Measurements from ENCODE around the gene CACNA2D3.
"Not testable (repeated sequence)": the region's sequence is repeated elsewhere in the genome, so short reads cannot be mapped to it uniquely, and the experiment has no call there.

The CACNA2D3 gene

GRCh38 chr3:54376939-54377578 lies 254.7 kb downstream of the CACNA2D3 start:
- DNase-seq: no peak

DNA sequence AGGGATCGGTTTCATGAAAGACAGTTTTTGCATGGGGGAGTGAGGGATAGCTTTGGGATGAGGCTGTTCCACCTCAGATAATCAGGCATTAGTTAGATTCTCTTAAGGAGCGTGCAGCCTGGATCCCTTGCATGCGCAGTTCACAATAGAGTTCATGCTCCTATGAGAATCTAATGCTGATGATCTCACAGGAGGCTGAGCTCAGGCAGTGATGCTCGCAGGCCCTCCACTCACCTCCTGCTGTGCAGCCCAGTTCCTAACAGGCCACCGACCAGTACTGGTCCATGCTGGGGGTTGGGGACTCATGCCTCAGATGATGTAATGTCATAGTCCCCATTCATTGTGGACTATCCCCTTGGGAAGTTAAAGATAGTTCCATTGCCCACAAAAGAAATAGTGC lies 255.8 kb downstream of the CACNA2D3 start:
- no peak for DNase-seq

GRCh38 chr3:54384279-54384678 lies 261.9 kb downstream of the CACNA2D3 start:
- no peak for DNase-seq

GRCh38 chr3:54390582-54390981 lies 268.2 kb downstream of the CACNA2D3 start:
- no peak for DNase-seq

- no peak for DNase-seq
Observed at GRCh38 chr3:54393150-54393549, 270.8 kb downstream of the CACNA2D3 start.

DNA sequence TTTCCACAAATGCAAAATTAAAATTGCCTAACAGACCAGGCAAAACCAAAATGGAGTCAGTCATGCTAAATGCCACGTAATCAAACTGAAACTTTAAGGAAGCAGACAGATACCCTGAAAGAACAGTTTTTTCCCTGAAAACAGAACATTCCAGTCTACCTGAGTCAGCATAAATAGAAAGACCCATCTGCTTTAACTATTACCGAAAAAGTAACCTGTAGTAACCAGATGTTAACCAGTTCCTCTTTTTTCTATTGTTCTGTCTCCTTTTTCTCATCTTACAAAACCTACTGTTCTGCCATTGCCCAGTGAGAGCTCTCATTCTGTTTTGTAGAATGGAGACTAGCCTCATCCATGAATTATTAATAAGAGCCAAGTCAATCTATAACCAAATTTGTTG lies 286.0 kb downstream of the CACNA2D3 start:
- DNase-seq: no peak

DNA sequence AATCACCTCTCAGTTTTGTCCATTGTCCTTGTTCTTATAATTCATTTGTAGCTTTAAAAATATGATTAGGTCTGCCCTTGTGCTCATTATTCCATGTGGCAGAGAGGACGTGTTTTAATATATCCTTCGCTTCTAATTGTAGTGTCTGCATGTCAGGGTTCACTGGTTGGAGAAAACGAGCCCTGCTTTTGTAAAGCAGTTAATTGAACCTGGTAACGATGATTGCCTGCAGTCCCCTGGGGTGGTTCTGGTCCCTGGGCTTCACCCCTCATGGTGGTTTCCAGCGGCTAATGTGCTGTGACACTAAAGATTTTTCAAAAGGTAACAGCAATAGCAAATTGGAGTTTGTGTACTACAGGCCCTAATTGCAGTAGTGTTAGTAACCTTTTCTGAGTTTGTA lies 299.6 kb downstream of the CACNA2D3 start:
- no peak for DNase-seq

- DNase-seq: no peak
Observed at GRCh38 chr3:54424292-54424691, 301.9 kb downstream of the CACNA2D3 start.

- no peak for DNase-seq
Observed at GRCh38 chr3:54426381-54426780, 304.0 kb downstream of the CACNA2D3 start.

- DNase-seq: no peak
Observed at GRCh38 chr3:54427501-54427900, 305.1 kb downstream of the CACNA2D3 start.

GRCh38 chr3:54427941-54428871 lies 305.9 kb downstream of the CACNA2D3 start:
- DNase-seq: no peak

GRCh38 chr3:54432975-54433374 lies 310.6 kb downstream of the CACNA2D3 start:
- no peak for DNase-seq

- DNase-seq: no peak
Observed at GRCh38 chr3:54433846-54434245, 311.5 kb downstream of the CACNA2D3 start.

- no peak for DNase-seq
Observed at GRCh38 chr3:54434756-54435155, 312.4 kb downstream of the CACNA2D3 start.

DNA sequence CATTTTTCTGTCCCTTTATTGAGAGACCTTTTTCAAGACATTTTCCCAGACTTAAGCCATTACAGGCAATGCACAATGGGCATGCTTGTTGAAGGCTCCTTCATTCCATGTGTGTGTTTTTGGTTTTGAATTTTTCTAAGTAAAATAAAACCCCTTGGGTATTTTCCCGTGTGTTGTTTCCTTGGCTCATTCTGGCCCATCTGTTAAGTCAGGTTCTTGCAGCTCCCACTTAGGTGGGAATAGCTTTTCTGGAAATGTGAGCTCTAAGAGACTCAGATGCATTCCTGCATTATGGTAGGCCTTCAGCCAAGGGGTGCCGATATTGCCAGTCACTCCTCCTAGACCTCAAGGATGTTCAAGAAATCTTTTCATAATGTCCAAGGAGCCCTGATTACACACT lies 314.9 kb downstream of the CACNA2D3 start:
- no peak for DNase-seq

DNA sequence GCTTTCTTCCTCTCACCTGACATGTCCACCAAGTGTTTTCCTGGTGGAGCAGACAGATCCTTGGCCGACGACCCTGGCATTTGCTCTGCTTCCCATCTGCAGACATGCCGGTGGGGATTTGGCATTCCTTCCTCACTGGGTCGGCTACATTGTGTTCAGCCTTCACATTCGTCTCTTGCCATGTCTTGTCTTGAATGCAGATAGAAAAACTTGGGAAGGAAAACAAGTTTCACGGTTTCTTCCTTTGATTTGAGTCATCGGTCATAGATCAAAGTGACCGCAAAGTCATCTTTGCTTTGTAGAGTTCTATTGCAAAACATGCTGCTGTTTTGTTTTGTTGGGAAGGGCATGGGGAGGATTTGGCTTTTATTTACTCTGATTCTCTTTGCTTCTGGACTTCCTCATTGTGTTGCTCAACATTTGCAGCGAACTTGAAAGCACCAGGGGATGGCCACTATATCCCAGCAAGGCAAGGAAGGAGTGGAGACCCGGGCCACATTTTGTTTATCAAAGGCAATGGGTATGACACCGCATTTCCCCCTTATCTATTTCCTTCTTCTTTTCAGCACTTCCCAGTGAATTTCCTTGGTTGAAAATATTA lies 321.3 kb downstream of the CACNA2D3 start:
- DNase-seq: no peak

GRCh38 chr3:54445630-54446029 lies 323.3 kb downstream of the CACNA2D3 start:
- no peak for DNase-seq

- no peak for DNase-seq
Observed at GRCh38 chr3:54447427-54447826, 325.1 kb downstream of the CACNA2D3 start.

DNA sequence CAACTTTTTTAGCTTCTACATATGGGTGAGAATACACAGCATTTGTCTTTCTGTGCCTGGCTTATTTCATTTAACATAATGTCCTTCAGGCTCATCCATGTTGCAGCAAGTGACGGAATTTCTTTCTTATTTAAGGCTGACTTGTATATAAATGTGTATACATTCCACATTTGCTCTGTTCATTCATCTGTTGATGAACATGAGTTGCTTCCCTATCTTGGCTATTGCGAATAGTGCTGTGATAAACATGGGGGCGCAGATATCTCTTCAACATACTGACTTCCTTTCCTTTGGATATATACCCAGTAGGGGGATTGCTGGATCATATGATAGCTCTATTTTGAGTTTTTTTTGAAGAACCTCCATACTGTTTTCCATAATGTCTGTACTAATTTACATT lies 332.5 kb downstream of the CACNA2D3 start:
- DNase-seq: no peak

DNA sequence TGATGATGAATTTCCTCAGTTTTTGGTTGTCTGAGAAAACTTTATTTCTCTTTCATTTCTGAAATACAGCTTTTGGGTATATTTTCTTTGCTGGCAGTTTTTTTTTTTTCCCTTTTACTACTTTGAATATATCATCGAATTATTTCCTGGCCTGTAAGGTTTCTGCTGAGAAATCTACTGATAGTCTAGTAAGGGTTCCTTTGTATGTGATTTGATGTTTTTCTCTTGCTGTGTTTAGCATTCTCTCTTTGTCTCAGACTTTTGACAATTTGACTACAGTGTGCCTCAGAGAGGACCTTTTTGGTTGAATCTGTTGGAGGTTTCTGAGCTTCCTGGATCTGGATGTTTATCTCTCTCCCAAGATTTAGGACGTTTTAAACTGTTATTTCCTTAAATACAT lies 336.0 kb downstream of the CACNA2D3 start:
- DNase-seq: no peak

DNA sequence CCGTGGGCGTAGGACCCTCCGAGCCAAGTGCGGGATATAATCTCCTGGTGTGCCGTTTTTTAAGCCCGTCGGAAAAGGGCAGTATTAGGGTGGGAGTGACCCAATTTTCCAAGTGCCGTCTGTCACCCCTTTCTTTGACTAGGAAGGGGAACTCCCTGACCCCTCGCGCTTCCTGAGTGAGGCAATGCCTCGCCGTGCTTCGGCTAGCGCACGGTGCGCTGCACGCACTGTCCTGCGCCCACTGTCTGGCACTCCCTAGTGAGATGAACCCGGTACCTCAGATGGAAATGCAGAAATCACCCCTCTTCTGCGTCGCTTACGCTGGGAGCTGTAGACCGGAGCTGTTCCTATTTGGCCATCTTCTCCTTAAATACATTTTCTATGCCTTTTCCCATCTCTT lies 342.2 kb downstream of the CACNA2D3 start:
- not testable (repeated sequence) for DNase-seq

DNA sequence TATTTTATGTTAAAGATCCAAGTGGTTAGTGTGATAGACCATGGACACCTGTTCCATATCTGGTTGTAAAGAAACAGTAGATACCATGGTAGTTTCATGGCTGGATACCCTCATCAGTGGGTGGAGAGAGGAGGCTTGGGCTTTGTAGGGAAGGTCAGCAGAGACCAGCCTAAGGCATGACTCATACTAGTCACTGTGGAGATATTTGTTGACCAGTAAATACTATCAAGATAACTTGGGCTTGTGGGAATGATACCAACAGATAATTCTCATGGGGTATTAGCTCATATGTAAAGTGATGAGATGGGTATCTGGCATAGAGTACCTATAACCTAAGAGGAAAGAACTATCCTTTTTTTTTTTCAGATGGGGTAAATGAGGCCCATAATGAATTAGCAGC lies 354.5 kb downstream of the CACNA2D3 start:
- no peak for DNase-seq

- no peak for DNase-seq
Observed at GRCh38 chr3:54481606-54482365, 359.4 kb downstream of the CACNA2D3 start.

Measured in effector CD8-positive, alpha-beta T cell (primary cell).